ENCODE data around the gene ASB1.
A peak's percentile ranks its signal among the peaks of the same experiment; 100 is the strongest.

The ASB1 gene

GRCh38 chr2:238413368-238413767, 13.4 kb upstream of the ASB1 start:
- H3K4me3 ChIP-seq (ENCODE audit: low read depth in 1 of 2, low read length in 2 of 2) = no peak overlapping the region
- no peak overlapping the region for H3K27ac ChIP-seq (ENCODE audit: low read depth, low read length)

GRCh38 chr2:238415036-238415764, 11.5 kb upstream of the ASB1 start:
- no peak overlapping the region for H3K4me3 ChIP-seq (ENCODE audit: low read depth in 1 of 2, low read length in 2 of 2)
- no peaks in the 10 kb centered on the region for H3K27me3 ChIP-seq (ENCODE audit: control insufficient read depth in 1 of 2, insufficient read depth in 2 of 2, low read length in 2 of 2)
- no peak overlapping the region for H3K27ac ChIP-seq (ENCODE audit: low read depth, low read length)
- H3K4me1 ChIP-seq (ENCODE audit: control insufficient read depth in 1 of 2, insufficient read depth in 2 of 2, low read length in 2 of 2) = peaks cover under 1 to 4% of the 10 kb centered on the region in 2 donors
- H3K9me3 ChIP-seq (ENCODE audit: control insufficient read depth in 1 of 2, low read length in 2 of 2) = peaks cover 3 to 5% of the 10 kb centered on the region in 2 donors
- H3K36me3 ChIP-seq (ENCODE audit: control insufficient read depth in 1 of 2, insufficient read depth in 2 of 2, low read length in 2 of 2) = no peaks in the 10 kb centered on the region
- H3K9ac ChIP-seq (ENCODE audit: low read depth in 1 of 2, low read length in 2 of 2) = no peak overlapping the region

More at GRCh38 chr2:238413368-238413767, 13.4 kb upstream of the ASB1 start:
- no peaks in the 10 kb centered on the region for H3K36me3 ChIP-seq (ENCODE audit: control insufficient read depth in 1 of 2, insufficient read depth in 2 of 2, low read length in 2 of 2)
- peaks cover 3 to 5% of the 10 kb centered on the region in 2 donors for H3K9me3 ChIP-seq (ENCODE audit: control insufficient read depth in 1 of 2, low read length in 2 of 2)
- H3K27me3 ChIP-seq (ENCODE audit: control insufficient read depth in 1 of 2, insufficient read depth in 2 of 2, low read length in 2 of 2) = no peaks in the 10 kb centered on the region
- no peak overlapping the region for H3K9ac ChIP-seq (ENCODE audit: low read depth in 1 of 2, low read length in 2 of 2)
- H3K4me1 ChIP-seq (ENCODE audit: control insufficient read depth in 1 of 2, insufficient read depth in 2 of 2, low read length in 2 of 2) = peaks cover 0 to 3% of the 10 kb centered on the region in 2 donors

GRCh38 chr2:238415893-238416292, 10.8 kb upstream of the ASB1 start:
- Histone ChIP-seq H3K27ac (ENCODE audit: low read depth, low read length) (no peak overlapping the region), H3K4me1 (ENCODE audit: control insufficient read depth in 1 of 2, insufficient read depth in 2 of 2, low read length in 2 of 2) (peaks cover 5 to 7% of the 10 kb centered on the region in 2 donors), H3K9me3 (ENCODE audit: control insufficient read depth in 1 of 2, low read length in 2 of 2) (peaks cover 3 to 5% of the 10 kb centered on the region in 2 donors), H3K27me3 (ENCODE audit: control insufficient read depth in 1 of 2, insufficient read depth in 2 of 2, low read length in 2 of 2) (no peaks in the 10 kb centered on the region), H3K36me3 (ENCODE audit: control insufficient read depth in 1 of 2, insufficient read depth in 2 of 2, low read length in 2 of 2) (no peaks in the 10 kb centered on the region), H3K4me3 (ENCODE audit: low read depth in 1 of 2, low read length in 2 of 2) (no peak overlapping the region), H3K9ac (ENCODE audit: low read depth in 1 of 2, low read length in 2 of 2) (no peak overlapping the region)

GRCh38 chr2:238418196-238418998, 8.3 kb upstream of the ASB1 start:
- Histone ChIP-seq H3K36me3 (ENCODE audit: control insufficient read depth in 1 of 2, insufficient read depth in 2 of 2, low read length in 2 of 2) (no peaks in the 10 kb centered on the region), H3K4me1 (ENCODE audit: control insufficient read depth in 1 of 2, insufficient read depth in 2 of 2, low read length in 2 of 2) (peaks cover 7 to 13% of the 10 kb centered on the region in 2 donors), H3K27me3 (ENCODE audit: control insufficient read depth in 1 of 2, insufficient read depth in 2 of 2, low read length in 2 of 2) (no peaks in the 10 kb centered on the region), H3K9ac (ENCODE audit: low read depth in 1 of 2, low read length in 2 of 2) (no peak overlapping the region), H3K27ac (ENCODE audit: low read depth, low read length) (no peak overlapping the region), H3K4me3 (ENCODE audit: low read depth in 1 of 2, low read length in 2 of 2) (no peak overlapping the region), H3K9me3 (ENCODE audit: control insufficient read depth in 1 of 2, low read length in 2 of 2) (peaks cover 3 to 5% of the 10 kb centered on the region in 2 donors)

GRCh38 chr2:238418999-238419546, 7.7 kb upstream of the ASB1 start:
- no peaks in the 10 kb centered on the region for H3K36me3 ChIP-seq (ENCODE audit: control insufficient read depth in 1 of 2, insufficient read depth in 2 of 2, low read length in 2 of 2)
- no peak overlapping the region for H3K4me3 ChIP-seq (ENCODE audit: low read depth in 1 of 2, low read length in 2 of 2)
- H3K9me3 ChIP-seq (ENCODE audit: control insufficient read depth in 1 of 2, low read length in 2 of 2) = peaks cover 3 to 5% of the 10 kb centered on the region in 2 donors
- peaks cover 7 to 13% of the 10 kb centered on the region in 2 donors for H3K4me1 ChIP-seq (ENCODE audit: control insufficient read depth in 1 of 2, insufficient read depth in 2 of 2, low read length in 2 of 2)
- H3K27ac ChIP-seq (ENCODE audit: low read depth, low read length) = no peak overlapping the region
- H3K9ac ChIP-seq (ENCODE audit: low read depth in 1 of 2, low read length in 2 of 2) = no peak overlapping the region
- H3K27me3 ChIP-seq (ENCODE audit: control insufficient read depth in 1 of 2, insufficient read depth in 2 of 2, low read length in 2 of 2) = no peaks in the 10 kb centered on the region

GRCh38 chr2:238420442-238420841, 6.3 kb upstream of the ASB1 start:
- Histone ChIP-seq H3K4me1 (ENCODE audit: control insufficient read depth in 1 of 2, insufficient read depth in 2 of 2, low read length in 2 of 2) (peaks cover 7 to 13% of the 10 kb centered on the region in 2 donors), H3K9me3 (ENCODE audit: control insufficient read depth in 1 of 2, low read length in 2 of 2) (peaks cover 3 to 5% of the 10 kb centered on the region in 2 donors), H3K27ac (ENCODE audit: low read depth, low read length) (no peak overlapping the region), H3K9ac (ENCODE audit: low read depth in 1 of 2, low read length in 2 of 2) (no peak overlapping the region), H3K4me3 (ENCODE audit: low read depth in 1 of 2, low read length in 2 of 2) (no peak overlapping the region), H3K27me3 (ENCODE audit: control insufficient read depth in 1 of 2, insufficient read depth in 2 of 2, low read length in 2 of 2) (no peaks in the 10 kb centered on the region), H3K36me3 (ENCODE audit: control insufficient read depth in 1 of 2, insufficient read depth in 2 of 2, low read length in 2 of 2) (no peaks in the 10 kb centered on the region)

- H3K4me3 ChIP-seq (ENCODE audit: low read depth in 1 of 2, low read length in 2 of 2) = no peak overlapping the region
- H3K36me3 ChIP-seq (ENCODE audit: control insufficient read depth in 1 of 2, insufficient read depth in 2 of 2, low read length in 2 of 2) = no peaks in the 10 kb centered on the region
- H3K4me1 ChIP-seq (ENCODE audit: control insufficient read depth in 1 of 2, insufficient read depth in 2 of 2, low read length in 2 of 2) = peaks cover 12 to 13% of the 10 kb centered on the region in 2 donors
- no peaks in the 10 kb centered on the region for H3K9me3 ChIP-seq (ENCODE audit: control insufficient read depth in 1 of 2, low read length in 2 of 2)
- no peaks in the 10 kb centered on the region for H3K27me3 ChIP-seq (ENCODE audit: control insufficient read depth in 1 of 2, insufficient read depth in 2 of 2, low read length in 2 of 2)
- H3K27ac ChIP-seq (ENCODE audit: low read depth, low read length) = no peak overlapping the region
- H3K9ac ChIP-seq (ENCODE audit: low read depth in 1 of 2, low read length in 2 of 2) = peak overlapping the region in 1 of 2 donors; percentile 6
Observed at GRCh38 chr2:238420878-238421694, 5.6 kb upstream of the ASB1 start.

- Histone ChIP-seq H3K9ac (ENCODE audit: low read depth in 1 of 2, low read length in 2 of 2) (no peak overlapping the region), H3K4me3 (ENCODE audit: low read depth in 1 of 2, low read length in 2 of 2) (no peak overlapping the region), H3K36me3 (ENCODE audit: control insufficient read depth in 1 of 2, insufficient read depth in 2 of 2, low read length in 2 of 2) (no peaks in the 10 kb centered on the region), H3K27me3 (ENCODE audit: control insufficient read depth in 1 of 2, insufficient read depth in 2 of 2, low read length in 2 of 2) (no peaks in the 10 kb centered on the region), H3K27ac (ENCODE audit: low read depth, low read length) (no peak overlapping the region), H3K4me1 (ENCODE audit: control insufficient read depth in 1 of 2, insufficient read depth in 2 of 2, low read length in 2 of 2) (peaks cover 13 to 14% of the 10 kb centered on the region in 2 donors), H3K9me3 (ENCODE audit: control insufficient read depth in 1 of 2, low read length in 2 of 2) (no peaks in the 10 kb centered on the region)
Observed at GRCh38 chr2:238421695-238422035, 5.1 kb upstream of the ASB1 start.

GRCh38 chr2:238422285-238422684, 4.4 kb upstream of the ASB1 start:
- H3K9ac ChIP-seq (ENCODE audit: low read depth in 1 of 2, low read length in 2 of 2) = no peak overlapping the region
- no peaks in the 10 kb centered on the region for H3K9me3 ChIP-seq (ENCODE audit: control insufficient read depth in 1 of 2, low read length in 2 of 2)
- H3K36me3 ChIP-seq (ENCODE audit: control insufficient read depth in 1 of 2, insufficient read depth in 2 of 2, low read length in 2 of 2) = no peaks in the 10 kb centered on the region
- no peak overlapping the region for H3K4me3 ChIP-seq (ENCODE audit: low read depth in 1 of 2, low read length in 2 of 2)
- no peak overlapping the region for H3K27ac ChIP-seq (ENCODE audit: low read depth, low read length)
- peaks cover 13 to 15% of the 10 kb centered on the region in 2 donors for H3K4me1 ChIP-seq (ENCODE audit: control insufficient read depth in 1 of 2, insufficient read depth in 2 of 2, low read length in 2 of 2)
- H3K27me3 ChIP-seq (ENCODE audit: control insufficient read depth in 1 of 2, insufficient read depth in 2 of 2, low read length in 2 of 2) = no peaks in the 10 kb centered on the region
